22Rv1 (cell line): ENCODE results near the gene TMEM221.

ENCODE experiments used
- H3K27ac ChIP-seq: fragments of 450-650 bp; 2 replicates; pipeline ENCODE4 v1.5.1; 2017
- CTCF ChIP-seq: fragments of 450-650 bp; IDR thresholded peaks from 2 replicates; pipeline ENCODE4 v1.5.1; 2017; ENCODE audit warnings: mild to moderate bottlenecking
- ZFX ChIP-seq: fragments of 450-650 bp; IDR thresholded peaks from 2 replicates; pipeline ENCODE4 v1.6.1; 2017; ENCODE audit warnings: antibody characterized with exemption, borderline replicate concordance

Gene TMEM221

DNA sequence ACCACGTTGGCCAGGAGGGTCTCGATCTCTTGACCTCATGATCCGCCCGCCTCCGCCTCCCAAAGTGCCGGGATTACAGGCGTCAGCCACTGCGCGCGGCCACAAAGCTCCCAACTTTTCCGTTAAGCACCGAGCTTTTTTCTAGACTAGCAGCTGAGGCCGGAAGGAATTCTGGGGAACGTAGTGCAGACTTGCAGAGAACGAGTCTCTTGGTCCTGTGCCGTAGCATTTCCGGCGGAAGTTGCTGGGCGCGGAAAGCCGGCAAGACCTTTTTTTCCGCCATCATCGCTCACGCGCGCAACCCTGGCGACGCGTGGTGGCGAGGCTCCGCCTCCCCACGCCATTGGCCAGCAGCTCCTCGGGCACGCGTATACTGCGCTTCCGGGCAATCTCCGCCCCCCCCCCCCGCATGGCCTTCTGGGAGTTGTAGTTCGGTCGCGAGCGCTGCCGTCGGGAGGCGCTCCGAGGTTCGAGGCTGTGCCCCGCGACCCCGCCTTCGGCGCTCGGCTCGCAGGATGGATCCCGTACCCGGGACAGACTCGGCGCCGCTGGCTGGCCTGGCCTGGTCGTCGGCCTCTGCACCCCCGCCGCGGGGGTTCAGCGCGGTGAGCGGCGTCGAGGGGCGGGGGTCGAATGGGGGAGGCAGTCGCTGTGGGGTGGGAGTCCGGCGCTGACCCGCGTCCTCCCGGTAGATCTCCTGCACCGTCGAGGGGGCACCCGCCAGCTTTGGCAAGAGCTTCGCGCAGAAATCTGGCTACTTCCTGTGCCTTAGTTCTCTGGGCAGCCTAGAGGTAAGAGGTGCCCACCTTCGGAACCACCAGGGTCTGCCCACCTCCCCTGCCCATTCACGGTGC lies 28.6 kb downstream of the TMEM221 start, which contains the start of gene MVB12A:
Gene MVB12A (plus strand): TSS at position 427 of the 854 bp plus-strand sequence. CDS start 89 bp downstream, at position 516.
- peak within 1 kb of the TSS; percentile 83 for H3K27ac ChIP-seq
- TF ChIP-seq ZFX (no peak), CTCF (no peak)

DNA sequence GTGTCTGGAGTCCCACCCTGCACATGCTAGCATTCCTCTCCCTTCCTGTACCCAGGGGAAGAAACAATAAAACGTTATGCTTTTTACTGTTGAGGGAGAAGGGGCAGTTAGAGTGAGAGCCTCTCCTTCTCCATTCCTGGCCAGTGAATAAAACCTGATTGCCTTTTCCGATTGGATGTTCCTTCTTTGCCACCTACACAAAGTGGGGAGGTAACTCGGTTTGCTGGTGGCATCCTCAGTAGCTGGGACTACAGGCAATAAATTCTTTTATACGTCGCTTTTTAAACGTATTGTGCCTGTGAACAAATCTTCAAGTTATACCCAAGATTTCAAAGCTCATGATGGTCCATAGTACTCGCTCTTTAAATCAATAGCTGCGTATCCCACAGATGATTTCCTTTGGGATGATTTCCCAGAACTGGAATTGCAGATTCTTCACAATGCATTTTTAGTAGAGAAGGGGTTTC lies 29.3 kb downstream of the TMEM221 start:
- peak overlapping the region; percentile 83 for H3K27ac ChIP-seq

GRCh38 chr19:17418710-17419109 lies 29.8 kb downstream of the TMEM221 start:
- TF ChIP-seq ZFX (no peak), CTCF (no peak)
- peak overlapping the region; percentile 83 for H3K27ac ChIP-seq

More for the DNA sequence above, 29.3 kb downstream of the TMEM221 start:
- TF ChIP-seq CTCF (no peak), ZFX (no peak)

DNA sequence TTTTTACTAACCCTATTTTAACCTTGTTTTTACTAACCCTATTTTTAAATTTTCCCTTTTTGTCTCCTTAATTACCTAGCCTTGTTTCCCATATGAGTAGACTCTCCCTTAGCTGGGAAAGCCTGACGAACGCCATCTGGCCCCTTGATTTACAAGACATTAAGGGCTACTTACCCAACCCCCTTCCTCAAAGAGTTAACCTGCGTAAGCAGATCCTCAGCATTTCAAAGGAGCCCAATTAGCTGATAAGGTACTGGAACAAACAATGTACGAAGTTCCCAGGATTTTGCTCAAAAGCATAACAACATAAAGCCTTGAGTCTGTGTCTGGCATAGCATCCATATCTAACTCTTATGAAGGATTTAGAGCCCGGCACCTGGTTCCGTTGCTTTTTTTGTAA lies 33.3 kb downstream of the TMEM221 start:
- no peak overlapping the region for H3K27ac ChIP-seq
- TF ChIP-seq ZFX (no peak), CTCF (no peak)

DNA sequence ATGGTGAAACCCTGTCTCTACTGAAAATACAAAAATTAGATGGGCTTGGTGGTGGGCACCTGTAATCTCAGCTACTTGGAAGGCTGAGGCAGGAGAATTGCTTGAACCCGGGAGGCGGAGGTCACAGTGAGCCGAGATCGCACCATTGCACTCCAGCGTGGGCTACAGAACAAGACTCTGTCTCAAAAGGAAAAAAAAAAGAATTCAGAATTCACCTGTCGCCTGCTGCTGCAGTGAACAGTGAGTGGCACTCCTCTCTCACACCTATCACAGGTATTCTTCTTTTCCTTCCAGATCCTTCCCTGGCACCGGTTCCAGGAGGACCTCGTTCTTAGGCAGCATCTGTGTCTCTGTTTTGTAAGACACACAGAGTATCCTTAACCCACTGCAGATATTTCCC lies 34.4 kb downstream of the TMEM221 start:
- no peak overlapping the region for H3K27ac ChIP-seq
- TF ChIP-seq ZFX: no peak
- no peak for TF ChIP-seq CTCF

- no peak overlapping the region for H3K27ac ChIP-seq
Measured at GRCh38 chr19:17411801-17412200, 36.7 kb downstream of the TMEM221 start.

More at GRCh38 chr19:17411801-17412200, 36.7 kb downstream of the TMEM221 start:
- TF ChIP-seq ZFX: no peak
- no peak for TF ChIP-seq CTCF
